Measurements from ENCODE around the gene FSIP2. TPM values are rescaled to one million over a fixed set of nuclear protein-coding genes. Genes with fewer than 3 reads are reported as not detected.

The FSIP2 gene
- total and polyA plus RNA-seq, 2 of the 8 experiments (the other 6 are each of a cell fraction or from before 2014, with no cell fraction given): 0.47 to 1.4 TPM

- Histone ChIP-seq H2BK20ac (ENCODE audit: low read length) (no peak overlapping the region), H2BK12ac (ENCODE audit: low read depth, low read length) (no peak overlapping the region), H2AK5ac (ENCODE audit: low read depth, low read length) (no peak overlapping the region), H3K79me2 (ENCODE audit: control insufficient read depth in 1 of 2, insufficient read depth in 2 of 2, low read length in 2 of 2) (no peaks in the 10 kb centered on the region), H3K79me1 (ENCODE audit: low read depth, low read length) (no peaks in the 10 kb centered on the region), H3K4me3 (ENCODE audit: extremely low read depth in 1 of 4, insufficient read depth in 2 of 4, low read depth in 3 of 4, low read length in 4 of 4) (no peak overlapping the region), H2BK5ac (ENCODE audit: low read depth, low read length) (no peak overlapping the region), H4K20me1 (replicated peaks in 1 of 2; ENCODE audit: control insufficient read depth in 1 of 2, insufficient read depth in 2 of 2, low read length in 2 of 2) (no peaks in the 10 kb centered on the region), H4K8ac (ENCODE audit: extremely low read depth, insufficient read depth, low read length) (no peak overlapping the region), H3K23ac (ENCODE audit: insufficient read length) (no peak overlapping the region), H4K5ac (ENCODE audit: insufficient read length, low read depth, low read length) (no peak overlapping the region), H3K56ac (replicated peaks; ENCODE audit: insufficient read length, low read depth, low read length) (no peak overlapping the region), H4K91ac (replicated peaks; ENCODE audit: insufficient read length, low read length) (no peak overlapping the region), H3K4me1 (replicated peaks in 1 of 4; ENCODE audit: control insufficient read depth in 3 of 4, insufficient read depth in 4 of 4, low read length in 3 of 4) (no peaks in the 10 kb centered on the region), H3K9me3 (ENCODE audit: insufficient read depth in 2 of 2, low read depth in 1 of 2, low read length in 1 of 2) (peaks cover 17 to 27% of the 10 kb centered on the region in 2 experiments), H3K36me3 (ENCODE audit: control insufficient read depth in 2 of 4, insufficient read depth in 4 of 4, low read length in 3 of 4) (peaks cover 0 to 9% (median 1%) of the 10 kb centered on the region in 4 experiments; a peak in 3 of 8 replicates), H2BK120ac (replicated peaks; ENCODE audit: low read depth, low read length) (no peak overlapping the region), H3K23me2 (ENCODE audit: low read depth, low read length) (no peaks in the 10 kb centered on the region), H2BK15ac (ENCODE audit: low read length) (no peak overlapping the region), H3K18ac (ENCODE audit: extremely low read depth, low read length) (no peak overlapping the region), H3K14ac (ENCODE audit: insufficient read length) (no peak overlapping the region), H3K4me2 (ENCODE audit: insufficient read depth in 1 of 2, low read depth in 2 of 2, low read length in 2 of 2) (no peak overlapping the region), H2AFZ (ENCODE audit: low read length) (no peak overlapping the region), H3K27ac (ENCODE audit: low read depth, low read length) (no peak overlapping the region), H3K4ac (replicated peaks; ENCODE audit: insufficient read length, low read depth, low read length) (no peak overlapping the region), H3K9ac (replicated peaks in 1 of 4; ENCODE audit: extremely low read depth in 1 of 4, low read depth in 3 of 4, low read length in 3 of 4) (no peak overlapping the region), H3K27me3 (replicated peaks in 1 of 4; ENCODE audit: control insufficient read depth in 3 of 4, extremely low read depth in 1 of 4, insufficient read depth in 3 of 4, low read length in 3 of 4) (no peaks in the 10 kb centered on the region)
- no peak for FAIRE-seq
- DNase-seq (ENCODE audit: low read depth in 1 of 2, low spot score in 2 of 2): no peak
- POLR2A ChIA-PET (ENCODE audit: partially characterized antibody): no interaction called here
- CTCF ChIA-PET (ENCODE audit: partially characterized antibody): no interaction called here
- TF ChIP-seq SIX5 (IDR thresholded peaks at IDR 0.05; ENCODE audit: low read depth, low read length): no peak
- no peak for TF ChIP-seq SIRT6 (IDR thresholded peaks at IDR 0.05; ENCODE audit: low read length)
- no peak for TF ChIP-seq ASH2L (IDR thresholded peaks at IDR 0.05; ENCODE audit: low read length)
These were observed 32.8 kb downstream of the FSIP2 start for GRCh38 chr2:185771396-185771795.

Data from H1 (cell line).